HG03558 (cell line): ENCODE results near the gene OTOG.

Source experiments
- ATAC-seq: cut with Tn5 transposase; IDR thresholded peaks from one replicate; pipeline ENCODE4 v1.9.1; 2021; ENCODE audit warnings: moderate number of reproducible peaks; ENCODE audit not compliant: unreplicated experiment; ENCODE audit errors: extremely low read depth

OTOG gene

DNA sequence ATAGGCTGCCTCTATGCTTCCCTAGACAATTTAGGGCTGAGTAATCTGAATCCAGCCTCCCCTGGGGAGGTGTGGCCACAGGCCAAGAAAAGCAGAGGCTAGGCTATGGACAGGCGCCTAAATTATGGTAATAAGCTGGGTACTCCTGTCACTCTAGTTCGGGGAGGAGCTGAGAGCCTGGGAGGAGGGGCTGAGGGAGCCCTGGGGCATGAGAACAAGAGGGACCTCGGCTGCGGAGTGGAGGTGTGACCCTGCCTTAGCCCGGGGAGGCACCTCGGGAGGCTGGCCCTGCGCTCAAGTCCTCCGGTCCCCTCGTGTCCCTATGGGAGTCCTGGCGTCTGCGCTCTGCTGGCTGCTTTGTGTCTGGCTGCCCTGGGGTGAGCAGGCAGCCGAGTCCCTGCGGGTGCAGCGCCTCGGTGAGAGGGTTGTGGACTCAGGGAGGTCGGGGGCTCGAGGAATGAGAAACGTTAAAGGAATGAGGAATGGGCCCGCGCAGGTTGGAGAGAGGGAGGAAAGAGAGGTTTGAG, at the start of gene OTOG:
Gene OTOG, plus strand, starts transcription at position 209 of the 527 bp plus-strand sequence. Its CDS starts 114 bp downstream, at position 323.
- ATAC-seq = no peak

- no peak for ATAC-seq
Measured at GRCh38 chr11:17498058-17498457, 49.0 kb upstream of the OTOG start.

GRCh38 chr11:17498475-17498874, 48.6 kb upstream of the OTOG start:
- ATAC-seq = no peak

DNA sequence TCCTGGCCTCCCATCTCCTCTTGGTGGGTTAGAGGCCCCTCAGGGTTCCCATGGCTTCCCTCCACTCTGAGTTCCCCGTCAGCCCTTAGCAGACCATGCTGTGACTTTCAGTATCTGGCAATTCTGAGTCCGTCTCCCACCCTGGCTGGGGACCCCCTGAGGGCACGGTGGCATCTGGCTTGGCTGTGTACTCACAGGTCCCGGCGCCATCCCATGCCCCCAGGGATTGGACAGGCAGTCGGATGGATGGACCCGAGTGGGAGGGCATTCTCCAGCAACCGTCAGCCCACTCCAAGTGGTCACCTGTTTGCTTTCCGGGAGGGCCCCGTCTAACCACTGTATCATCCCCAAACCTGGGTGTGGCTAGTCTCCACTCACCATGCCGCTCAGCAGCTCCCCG, 46.4 kb upstream of the OTOG start:
- ATAC-seq = no peak

GRCh38 chr11:17502630-17503029, 44.4 kb upstream of the OTOG start:
- no peak for ATAC-seq

DNA sequence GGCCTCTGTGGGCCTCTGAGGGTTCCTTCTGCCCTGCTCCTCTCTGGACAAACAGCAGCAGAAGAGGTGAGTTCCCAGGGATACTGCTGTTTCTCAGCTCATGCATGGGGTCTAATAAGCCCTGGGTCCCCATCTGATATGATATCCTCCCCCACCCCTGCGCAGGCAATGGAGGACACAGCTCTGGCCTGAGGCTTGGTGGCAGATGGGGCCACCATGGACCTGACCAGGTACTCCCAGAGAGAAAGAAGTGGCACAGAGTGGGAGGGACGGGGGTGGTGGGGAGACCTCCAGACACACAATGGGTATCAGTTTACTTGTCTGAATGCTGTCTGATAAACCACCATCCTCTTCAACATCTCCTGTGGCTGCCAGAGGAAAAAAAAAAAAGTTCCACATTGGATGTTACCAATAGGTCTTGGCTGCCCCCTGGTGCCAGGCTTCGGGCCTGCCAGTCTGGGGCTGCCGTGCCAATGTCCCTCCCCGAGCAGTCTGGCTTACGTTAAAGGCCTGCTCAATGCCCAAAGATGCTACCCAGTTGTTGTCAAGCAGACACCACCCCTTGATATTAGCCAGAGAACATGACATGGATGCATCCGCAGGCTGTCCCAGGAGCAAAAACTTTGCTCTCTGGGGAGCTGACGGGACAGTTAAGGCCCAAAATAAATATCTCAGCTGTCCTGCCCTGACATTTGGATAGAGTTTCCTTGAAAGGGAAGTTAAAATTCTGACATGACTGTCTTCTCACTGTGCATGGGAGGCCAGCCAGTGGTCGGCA, 42.5 kb upstream of the OTOG start:
- no peak for ATAC-seq

GRCh38 chr11:17505146-17505545, 41.9 kb upstream of the OTOG start:
- ATAC-seq = no peak

- ATAC-seq = no peak
Measured at GRCh38 chr11:17506314-17506713, 40.7 kb upstream of the OTOG start.

- no peak for ATAC-seq
Measured at GRCh38 chr11:17506942-17507341, 40.1 kb upstream of the OTOG start.

GRCh38 chr11:17507773-17508172, 39.3 kb upstream of the OTOG start:
- ATAC-seq = no peak

DNA sequence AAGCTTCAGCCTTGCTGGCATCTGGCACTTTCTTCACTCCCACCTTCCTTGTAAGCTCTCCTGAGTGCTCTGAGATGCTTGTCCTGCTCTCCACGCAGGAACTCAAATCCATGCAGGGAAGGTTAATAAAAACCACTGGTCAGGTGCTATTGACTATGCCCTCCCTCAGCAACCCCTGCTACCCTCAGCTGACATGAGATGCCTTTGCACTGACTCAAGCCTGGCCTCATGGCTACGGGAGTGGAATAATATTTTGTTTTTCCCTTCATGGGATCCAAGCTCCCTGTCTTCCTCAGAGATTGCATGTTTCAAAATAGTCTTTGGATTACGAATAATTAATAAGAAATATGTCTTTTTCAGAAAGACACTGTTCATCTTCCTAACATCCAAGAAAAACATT, 38.8 kb upstream of the OTOG start:
- ATAC-seq = no peak

- no peak for ATAC-seq
Measured at GRCh38 chr11:17508791-17509190, 38.3 kb upstream of the OTOG start.

GRCh38 chr11:17510507-17511206, 36.4 kb upstream of the OTOG start:
- no peak for ATAC-seq

DNA sequence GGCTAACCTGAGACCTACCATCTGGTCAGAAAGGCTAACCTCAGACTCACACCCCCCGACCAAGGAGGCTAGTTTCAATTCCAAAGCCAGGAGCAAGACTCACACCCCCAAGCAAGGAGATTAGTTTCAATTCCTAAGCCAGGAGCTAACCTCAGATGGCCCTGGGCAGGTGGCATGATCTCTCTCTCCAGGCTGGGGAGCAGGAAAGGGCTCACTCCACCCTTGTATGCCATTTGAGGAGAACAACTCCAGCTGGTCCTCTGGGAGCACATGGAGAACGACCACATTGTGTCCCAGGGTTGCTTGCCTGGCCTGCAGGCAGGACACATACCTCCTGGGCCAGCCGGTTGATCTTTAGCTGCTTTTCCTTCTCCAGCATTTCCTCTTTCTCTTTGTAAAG, 35.5 kb upstream of the OTOG start:
- ATAC-seq = no peak

DNA sequence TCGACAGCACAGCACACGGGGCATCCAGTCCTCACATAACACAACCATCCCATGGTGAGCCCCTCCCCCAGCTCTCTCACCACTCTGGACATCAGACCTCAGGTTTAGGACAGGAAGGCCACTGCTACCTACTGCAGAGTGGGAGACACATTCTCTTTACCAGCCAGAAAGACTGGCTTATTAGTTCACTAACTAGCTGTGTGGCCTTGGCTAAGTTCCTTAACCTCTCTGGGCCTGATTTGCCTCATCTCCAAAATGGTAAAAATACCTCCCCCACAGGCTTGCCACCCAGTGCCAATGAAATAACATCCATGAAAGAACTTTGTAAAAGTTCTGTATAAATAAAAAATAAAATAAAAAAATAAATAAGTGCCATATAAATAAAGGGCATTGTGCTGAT, 35.0 kb upstream of the OTOG start:
- no peak for ATAC-seq

GRCh38 chr11:17513853-17514252, 33.2 kb upstream of the OTOG start:
- ATAC-seq = no peak

- no peak for ATAC-seq
Measured at GRCh38 chr11:17514476-17514875, 32.6 kb upstream of the OTOG start.

GRCh38 chr11:17515443-17516176, 31.4 kb upstream of the OTOG start:
- no peak for ATAC-seq

- no peak for ATAC-seq
Measured at GRCh38 chr11:17516551-17517150, 30.4 kb upstream of the OTOG start.

- ATAC-seq = no peak
Measured at GRCh38 chr11:17517186-17517585, 29.9 kb upstream of the OTOG start.
